ENCODE measurements around the gene CEACAM6.
A peak's percentile ranks its signal among the peaks of the same experiment; 100 is the strongest.
"Not testable (repeated sequence)": the region's sequence is repeated elsewhere in the genome, so short reads cannot be mapped to it uniquely, and the experiment has no call there.

The CEACAM6 gene

DNA sequence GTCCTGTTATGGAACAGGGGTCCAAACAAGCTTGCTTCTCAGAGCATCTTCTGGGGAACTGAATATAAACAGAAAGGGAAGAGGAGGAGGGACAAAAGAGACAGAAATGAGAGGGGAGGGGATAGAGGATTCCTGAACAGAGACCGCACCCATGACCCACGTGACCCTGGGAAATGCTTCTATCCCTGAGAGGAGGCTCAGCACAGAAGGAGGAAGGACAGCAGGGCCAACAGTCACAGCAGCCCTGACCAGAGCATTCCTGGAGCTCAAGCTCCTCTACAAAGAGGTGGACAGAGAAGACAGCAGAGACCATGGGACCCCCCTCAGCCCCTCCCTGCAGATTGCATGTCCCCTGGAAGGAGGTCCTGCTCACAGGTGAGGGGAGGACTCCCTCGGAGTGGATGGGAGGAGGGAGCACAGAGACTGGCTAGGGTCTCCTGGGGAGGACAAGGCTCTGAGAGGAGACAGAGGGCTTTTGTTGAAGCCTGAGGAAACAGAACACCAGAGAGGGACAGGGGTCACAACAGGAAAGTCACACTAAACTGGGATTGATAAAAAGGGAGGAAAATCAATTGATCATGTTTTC is at the start of gene CEACAM6:
Gene CEACAM6 (plus strand): TSS at position 203 of the 586 bp plus-strand sequence. CDS start 109 bp downstream, at position 312.
- DNase-seq (ENCODE audit: low read depth in 4 of 4, low spot score in 1 of 4): no peak

DNA sequence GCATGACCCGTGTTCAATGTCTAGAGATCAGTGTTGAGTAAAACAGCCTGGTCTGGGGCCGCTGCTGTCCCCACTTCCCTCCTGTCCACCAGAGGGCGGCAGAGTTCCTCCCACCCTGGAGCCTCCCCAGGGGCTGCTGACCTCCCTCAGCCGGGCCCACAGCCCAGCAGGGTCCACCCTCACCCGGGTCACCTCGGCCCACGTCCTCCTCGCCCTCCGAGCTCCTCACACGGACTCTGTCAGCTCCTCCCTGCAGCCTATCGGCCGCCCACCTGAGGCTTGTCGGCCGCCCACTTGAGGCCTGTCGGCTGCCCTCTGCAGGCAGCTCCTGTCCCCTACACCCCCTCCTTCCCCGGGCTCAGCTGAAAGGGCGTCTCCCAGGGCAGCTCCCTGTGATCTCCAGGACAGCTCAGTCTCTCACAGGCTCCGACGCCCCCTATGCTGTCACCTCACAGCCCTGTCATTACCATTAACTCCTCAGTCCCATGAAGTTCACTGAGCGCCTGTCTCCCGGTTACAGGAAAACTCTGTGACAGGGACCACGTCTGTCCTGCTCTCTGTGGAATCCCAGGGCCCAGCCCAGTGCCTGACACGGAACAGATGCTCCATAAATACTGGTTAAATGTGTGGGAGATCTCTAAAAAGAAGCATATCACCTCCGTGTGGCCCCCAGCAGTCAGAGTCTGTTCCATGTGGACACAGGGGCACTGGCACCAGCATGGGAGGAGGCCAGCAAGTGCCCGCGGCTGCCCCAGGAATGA is 48.4 kb upstream of the CEACAM6 start:
- peak; percentile 21 to 57 (median 54) for DNase-seq (ENCODE audit: low read depth in 4 of 4, low spot score in 1 of 4)

DNA sequence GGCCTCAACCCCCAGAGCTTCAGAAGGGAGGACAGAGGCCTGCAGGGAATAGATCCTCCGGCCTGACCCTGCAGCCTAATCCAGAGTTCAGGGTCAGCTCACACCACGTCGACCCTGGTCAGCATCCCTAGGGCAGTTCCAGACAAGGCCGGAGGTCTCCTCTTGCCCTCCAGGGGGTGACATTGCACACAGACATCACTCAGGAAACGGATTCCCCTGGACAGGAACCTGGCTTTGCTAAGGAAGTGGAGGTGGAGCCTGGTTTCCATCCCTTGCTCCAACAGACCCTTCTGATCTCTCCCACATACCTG is 47.9 kb upstream of the CEACAM6 start:
- no peak for DNase-seq (ENCODE audit: low read depth in 4 of 4, low spot score in 1 of 4)

DNA sequence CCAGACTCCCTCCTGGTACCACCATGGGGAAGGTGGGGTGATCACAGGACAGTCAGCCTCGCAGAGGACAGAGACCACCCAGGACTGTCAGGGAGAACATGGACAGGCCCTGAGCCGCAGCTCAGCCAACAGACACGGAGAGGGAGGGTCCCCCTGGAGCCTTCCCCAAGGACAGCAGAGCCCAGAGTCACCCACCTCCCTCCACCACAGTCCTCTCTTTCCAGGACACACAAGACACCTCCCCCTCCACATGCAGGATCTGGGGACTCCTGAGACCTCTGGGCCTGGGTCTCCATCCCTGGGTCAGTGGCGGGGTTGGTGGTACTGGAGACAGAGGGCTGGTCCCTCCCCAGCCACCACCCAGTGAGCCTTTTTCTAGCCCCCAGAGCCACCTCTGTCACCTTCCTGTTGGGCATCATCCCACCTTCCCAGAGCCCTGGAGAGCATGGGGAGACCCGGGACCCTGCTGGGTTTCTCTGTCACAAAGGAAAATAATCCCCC is 47.4 kb upstream of the CEACAM6 start:
- no peak for DNase-seq (ENCODE audit: low read depth in 4 of 4, low spot score in 1 of 4)

DNA sequence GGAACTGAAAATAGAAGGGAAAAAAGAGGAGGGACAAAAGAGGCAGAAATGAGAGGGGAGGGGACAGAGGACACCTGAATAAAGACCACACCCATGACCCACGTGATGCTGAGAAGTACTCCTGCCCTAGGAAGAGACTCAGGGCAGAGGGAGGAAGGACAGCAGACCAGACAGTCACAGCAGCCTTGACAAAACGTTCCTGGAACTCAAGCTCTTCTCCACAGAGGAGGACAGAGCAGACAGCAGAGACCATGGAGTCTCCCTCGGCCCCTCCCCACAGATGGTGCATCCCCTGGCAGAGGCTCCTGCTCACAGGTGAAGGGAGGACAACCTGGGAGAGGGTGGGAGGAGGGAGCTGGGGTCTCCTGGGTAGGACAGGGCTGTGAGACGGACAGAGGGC is 46.8 kb upstream of the CEACAM6 start, which contains the start of gene CEACAM5:
Gene CEACAM5 (plus strand): TSS at position 146 of the 400 bp plus-strand sequence. CDS start 106 bp downstream, at position 252.
- no peak for DNase-seq (ENCODE audit: low read depth in 4 of 4, low spot score in 1 of 4)

DNA sequence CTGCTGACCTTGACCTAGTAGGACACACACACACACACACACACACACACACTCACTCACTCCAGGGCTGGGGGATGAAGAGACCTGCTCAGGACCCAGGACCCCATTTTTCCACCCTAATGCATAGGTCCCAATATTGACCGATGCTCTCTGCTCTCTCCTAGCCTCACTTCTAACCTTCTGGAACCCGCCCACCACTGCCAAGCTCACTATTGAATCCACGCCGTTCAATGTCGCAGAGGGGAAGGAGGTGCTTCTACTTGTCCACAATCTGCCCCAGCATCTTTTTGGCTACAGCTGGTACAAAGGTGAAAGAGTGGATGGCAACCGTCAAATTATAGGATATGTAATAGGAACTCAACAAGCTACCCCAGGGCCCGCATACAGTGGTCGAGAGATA is 45.8 kb upstream of the CEACAM6 start:
- not testable (repeated sequence) for DNase-seq (ENCODE audit: low read depth in 4 of 4, low spot score in 1 of 4)

DNA sequence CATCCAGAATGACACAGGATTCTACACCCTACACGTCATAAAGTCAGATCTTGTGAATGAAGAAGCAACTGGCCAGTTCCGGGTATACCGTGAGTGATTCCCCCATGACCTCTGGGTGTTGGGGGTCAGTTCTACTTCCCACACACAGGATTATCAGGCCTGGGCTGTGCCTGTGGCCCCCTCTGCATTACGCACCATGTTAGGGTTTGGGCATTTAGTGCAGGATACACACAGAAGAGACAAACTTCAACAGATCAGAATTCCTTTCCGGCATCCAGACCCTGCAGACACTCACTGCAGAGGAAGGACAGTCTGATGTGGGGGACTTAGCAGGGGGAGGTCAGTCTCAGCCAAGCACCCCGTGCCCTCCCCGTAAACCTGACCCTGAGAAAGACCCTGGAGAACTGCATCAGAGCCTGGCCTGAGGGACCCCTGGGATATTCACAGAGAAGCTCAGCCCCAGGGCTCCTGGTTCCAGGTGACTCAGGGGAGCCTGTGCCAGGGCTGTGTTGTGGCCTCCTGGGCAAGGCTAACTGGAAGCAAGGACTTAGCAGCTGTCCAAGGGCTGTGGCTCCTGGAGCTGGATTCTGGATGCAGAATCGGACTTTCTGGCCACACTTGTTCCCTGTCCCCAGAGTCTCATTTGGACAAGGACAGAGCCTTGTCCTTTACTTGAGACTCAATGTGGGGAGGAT is 45.2 kb upstream of the CEACAM6 start:
- DNase-seq (ENCODE audit: low read depth in 4 of 4, low spot score in 1 of 4): no peak

DNA sequence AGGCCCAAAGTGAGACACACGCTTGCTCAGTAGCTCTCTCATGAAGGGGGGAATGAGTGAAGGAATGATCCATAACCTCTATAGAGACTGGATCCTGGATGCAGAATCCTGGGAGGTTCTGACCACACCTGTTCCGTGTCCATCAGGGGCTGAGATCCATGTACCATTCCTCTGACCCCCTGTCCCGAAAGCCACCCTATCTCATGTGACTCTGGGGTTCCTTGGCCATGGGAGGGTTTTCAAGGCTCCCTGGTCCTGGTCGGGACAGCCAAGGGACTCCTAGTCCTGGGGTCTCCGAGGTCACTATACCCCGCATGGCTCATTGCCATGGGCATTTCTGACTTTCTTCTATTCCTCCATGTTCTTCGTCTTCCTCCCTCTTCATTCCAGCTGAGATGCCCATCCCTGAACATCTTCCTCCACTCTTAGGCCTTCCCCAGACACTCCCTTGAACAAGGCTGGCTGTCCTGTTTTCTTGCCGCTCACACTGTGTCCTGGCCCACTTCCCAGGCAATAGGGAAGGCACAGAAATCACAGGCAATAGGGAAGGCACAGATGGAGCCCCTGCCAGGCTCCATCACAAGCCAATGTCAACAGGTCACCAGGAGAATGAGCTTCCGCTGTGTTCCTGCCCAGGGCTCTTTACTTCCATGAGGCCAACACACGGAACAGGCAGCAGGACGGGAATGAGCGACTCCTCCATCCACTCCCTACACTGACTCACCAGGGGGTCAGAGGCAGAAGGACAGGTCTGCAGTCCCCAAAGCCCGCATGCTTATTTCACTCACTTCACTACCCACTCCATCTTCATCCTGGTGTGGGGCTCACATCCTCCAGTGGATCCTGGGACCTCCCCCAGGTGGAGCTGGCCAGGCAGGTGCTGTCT is 43.7 kb upstream of the CEACAM6 start:
- no peak for DNase-seq (ENCODE audit: low read depth in 4 of 4, low spot score in 1 of 4)

DNA sequence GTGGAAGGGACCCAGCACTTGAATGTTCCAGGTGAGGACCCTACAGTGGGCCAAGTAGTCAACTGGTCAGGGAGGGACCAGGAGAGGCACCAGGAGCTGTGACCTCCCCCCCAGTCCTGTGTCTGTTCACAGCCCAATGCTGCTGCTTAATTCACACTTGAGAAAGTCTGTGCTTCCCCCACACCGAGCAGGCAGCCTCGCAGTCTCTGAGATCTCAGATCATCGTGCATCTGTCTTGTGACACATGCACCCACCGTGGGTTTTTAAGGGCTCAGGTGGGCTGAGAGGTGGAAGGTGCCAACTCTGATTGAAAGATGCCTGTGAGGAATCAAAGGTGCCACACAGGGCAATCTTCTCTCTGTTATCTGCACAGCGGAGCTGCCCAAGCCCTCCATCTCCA is 40.7 kb upstream of the CEACAM6 start:
- DNase-seq (ENCODE audit: low read depth in 4 of 4, low spot score in 1 of 4): no peak

DNA sequence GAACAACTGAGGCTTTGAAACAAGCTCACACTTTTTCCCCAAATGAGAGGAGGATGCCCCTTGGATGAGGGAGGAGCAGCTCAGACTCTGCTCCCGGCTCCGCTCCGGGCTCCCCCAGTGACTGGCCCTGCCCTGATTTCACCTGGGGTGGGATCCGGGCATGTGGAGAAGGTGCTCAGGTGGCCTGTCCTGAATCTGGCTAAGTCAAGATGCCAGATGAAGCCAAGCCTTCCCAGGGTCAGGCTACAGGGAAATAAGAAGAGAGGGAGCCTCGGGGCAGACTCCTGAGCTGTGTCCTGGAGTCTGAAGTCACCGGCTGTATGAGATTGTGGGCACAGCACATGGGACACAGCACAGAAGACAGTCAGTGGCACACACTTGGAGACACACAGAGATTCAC is 36.6 kb upstream of the CEACAM6 start:
- no peak for DNase-seq (ENCODE audit: low read depth in 4 of 4, low spot score in 1 of 4)

DNA sequence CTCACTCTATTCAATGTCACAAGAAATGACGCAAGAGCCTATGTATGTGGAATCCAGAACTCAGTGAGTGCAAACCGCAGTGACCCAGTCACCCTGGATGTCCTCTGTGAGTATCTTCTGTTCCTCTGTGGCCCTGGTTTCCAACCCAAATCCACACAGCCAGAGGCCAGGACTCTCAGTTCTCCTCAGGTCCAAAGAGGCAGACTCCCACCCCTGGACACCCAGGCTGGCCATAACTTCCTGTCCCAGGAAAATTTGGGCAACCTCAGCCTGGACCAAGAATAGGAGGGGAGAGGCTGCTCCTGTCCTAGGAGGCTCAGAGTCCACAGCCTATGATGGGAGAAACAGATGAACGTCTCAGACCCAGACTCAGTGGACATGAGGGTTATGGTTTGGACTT is 35.2 kb upstream of the CEACAM6 start:
- DNase-seq (ENCODE audit: low read depth in 4 of 4, low spot score in 1 of 4): no peak

DNA sequence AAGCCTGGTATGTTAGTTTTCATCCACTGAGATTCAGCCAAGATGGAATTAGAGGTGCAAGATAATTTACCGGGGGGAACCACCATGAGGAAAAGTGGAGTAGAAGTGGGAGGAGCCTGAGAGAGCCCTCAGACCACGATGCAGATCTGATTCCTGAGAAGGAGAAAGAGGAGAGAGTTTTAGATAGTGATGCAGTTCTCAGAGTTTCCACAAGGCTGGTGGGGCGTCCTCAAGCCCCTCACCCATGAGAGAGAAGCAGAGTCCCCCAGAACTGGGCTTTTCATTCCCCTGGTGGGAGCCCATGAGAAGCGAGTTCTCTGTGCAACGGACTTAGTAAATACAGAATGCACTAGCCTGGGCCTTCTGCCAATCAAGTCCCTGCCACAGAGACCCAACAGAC is 28.8 kb upstream of the CEACAM6 start:
- no peak for DNase-seq (ENCODE audit: low read depth in 4 of 4, low spot score in 1 of 4)

DNA sequence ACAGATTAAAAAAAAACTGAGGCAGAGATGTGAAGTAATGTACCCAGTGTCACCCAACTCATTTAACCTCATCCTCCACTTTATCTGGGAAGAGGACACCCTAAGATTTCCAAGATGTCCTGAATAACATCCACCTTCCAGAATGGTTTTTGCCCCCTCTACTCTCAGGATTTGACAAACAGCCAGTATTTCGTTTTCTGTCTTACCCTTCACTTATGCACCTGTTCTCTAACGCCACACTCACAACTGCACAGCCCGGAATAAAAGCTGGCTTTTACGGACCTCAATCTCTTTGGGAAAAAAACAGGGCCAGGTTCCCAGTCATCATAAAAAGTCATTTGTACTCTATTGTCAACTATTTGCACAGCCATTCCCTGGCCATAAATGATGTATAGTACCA is 21.2 kb upstream of the CEACAM6 start:
- DNase-seq (ENCODE audit: low read depth in 4 of 4, low spot score in 1 of 4): no peak

DNA sequence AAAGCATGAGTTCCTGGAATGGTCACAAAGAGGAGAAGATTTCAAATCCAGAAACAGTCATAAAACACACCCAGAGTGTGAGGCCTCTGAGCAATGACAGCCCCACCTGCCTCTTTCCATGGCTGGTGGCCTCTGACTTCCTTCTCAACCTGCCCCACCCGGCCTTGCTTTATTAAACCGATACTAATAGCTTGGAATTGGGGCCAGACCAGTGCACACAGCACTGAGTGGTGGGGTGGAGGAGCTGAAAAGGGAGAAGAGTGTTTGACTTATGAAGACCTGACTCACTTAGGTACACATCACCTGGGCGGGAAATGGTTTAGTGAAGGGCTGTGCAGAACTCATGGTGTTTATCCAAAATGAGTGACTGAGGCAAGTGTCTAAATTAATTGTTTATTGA is 20.7 kb upstream of the CEACAM6 start:
- no peak for DNase-seq (ENCODE audit: low read depth in 4 of 4, low spot score in 1 of 4)

DNA sequence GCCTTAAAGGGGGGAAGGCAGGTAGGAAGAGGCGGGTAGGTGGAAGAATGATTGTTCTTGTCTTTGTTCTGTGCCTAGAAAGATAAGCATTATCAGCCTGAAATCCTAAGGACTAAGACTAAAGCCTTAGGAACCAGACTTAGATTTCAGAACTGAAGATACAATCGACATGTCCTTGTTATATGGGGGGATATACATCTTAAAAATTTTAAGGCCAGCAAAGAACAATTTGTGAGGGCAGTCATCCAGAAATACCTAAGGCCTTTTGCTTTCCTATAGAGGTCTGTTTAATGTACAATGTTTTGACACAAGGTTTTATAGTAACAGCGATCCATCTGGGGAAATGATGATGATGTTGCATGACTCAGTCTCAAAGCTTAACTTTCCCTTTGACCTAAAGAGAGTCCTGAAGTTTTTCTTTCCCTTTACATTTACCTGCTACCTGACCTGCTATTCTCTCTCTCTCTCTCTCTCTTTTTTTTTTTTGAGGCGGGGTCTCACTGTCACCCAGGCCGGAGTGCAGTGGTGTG is 20.2 kb upstream of the CEACAM6 start:
- no peak for DNase-seq (ENCODE audit: low read depth in 4 of 4, low spot score in 1 of 4)

DNA sequence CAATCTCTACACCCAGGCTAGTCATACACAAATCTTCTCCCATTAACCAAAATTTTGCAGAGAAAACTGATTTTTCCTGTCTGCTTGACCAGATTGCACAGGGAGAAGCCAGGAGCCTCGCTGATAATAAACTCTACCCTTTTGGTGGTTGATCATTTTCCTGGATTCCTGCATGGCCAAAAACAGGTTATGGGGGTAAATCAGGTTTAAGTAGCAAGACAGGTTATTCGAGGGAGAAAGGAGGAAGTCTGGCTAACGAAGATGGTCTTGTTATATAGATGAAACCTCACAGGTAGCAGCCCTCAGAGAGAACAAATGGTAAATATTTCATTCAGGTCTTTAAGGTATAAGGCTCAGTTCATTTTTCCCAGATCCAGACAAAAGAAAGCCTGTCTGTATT is 16.0 kb upstream of the CEACAM6 start:
- DNase-seq (ENCODE audit: low read depth in 4 of 4, low spot score in 1 of 4): no peak

DNA sequence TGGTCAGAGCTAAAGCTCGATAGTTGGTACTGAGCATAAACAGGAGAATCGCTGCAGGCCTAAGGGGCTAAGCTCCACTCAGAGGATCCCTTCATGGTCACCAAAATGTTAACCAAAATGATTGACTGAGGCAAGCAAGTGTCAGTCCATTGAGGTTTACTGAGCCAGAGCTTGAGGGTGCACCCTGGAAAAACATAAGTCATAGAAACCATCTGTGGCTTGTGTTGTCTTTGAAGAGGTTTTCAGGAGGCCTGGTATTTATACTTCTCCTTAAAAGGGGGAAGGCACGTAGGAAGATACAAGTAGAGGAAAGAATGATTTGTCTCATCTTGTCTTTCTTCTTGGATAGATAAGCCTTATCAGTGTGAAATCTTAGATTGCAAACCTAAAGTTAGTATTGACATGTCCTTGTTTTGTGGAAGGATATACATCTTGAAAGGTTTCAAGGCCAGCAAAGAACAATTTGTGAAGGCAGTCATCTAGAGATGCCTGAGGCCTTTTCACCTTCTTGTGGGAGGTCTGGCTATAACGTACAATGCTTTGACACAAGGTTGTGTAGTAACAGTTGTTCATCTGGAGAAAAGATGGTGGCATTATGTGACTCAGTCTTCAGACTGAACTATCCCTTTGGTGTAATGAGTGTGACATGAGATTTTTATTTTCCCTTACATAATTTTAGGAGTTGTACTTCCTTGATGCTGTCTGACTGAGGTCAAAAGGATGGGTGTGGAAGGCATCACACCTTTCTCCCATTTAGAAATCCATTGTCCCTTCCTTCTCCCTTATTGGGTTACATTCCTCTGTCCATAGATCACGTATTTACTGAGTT is 14.7 kb upstream of the CEACAM6 start:
- DNase-seq (ENCODE audit: low read depth in 4 of 4, low spot score in 1 of 4): no peak

DNA sequence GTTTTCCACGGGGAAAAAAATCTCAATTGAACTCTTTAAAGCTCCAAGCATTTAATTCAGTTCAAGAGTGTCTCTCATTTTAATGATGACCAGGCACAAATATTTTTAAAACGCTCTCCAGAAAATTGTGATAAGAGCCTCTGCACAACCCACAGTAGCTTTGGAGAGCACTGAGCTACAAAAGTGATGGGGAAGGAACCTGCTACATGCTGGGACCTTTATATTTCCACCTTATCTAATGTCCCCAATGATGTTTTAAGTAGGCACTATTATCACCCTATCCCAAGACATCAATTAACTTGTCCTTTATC is 14.1 kb upstream of the CEACAM6 start:
- no peak for DNase-seq (ENCODE audit: low read depth in 4 of 4, low spot score in 1 of 4)

DNA sequence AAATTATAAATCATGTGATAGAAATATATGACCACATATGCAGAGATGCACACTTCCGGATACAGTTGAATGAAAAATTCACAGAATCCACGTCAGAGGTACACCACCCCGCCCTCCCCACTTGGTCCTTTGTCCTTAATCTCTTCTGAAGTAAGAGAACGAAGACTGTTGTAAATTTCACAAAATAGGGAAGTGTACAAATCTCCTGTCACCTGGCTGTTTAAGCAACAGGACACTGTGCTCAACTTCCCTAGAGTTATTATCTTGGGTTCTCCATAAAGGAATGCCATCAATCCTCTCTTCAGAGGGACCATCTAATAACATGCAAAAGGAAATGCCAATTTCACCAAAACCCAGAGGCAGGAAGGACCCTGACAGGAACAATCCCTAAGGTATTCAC is 10.5 kb upstream of the CEACAM6 start:
- no peak for DNase-seq (ENCODE audit: low read depth in 4 of 4, low spot score in 1 of 4)

DNA sequence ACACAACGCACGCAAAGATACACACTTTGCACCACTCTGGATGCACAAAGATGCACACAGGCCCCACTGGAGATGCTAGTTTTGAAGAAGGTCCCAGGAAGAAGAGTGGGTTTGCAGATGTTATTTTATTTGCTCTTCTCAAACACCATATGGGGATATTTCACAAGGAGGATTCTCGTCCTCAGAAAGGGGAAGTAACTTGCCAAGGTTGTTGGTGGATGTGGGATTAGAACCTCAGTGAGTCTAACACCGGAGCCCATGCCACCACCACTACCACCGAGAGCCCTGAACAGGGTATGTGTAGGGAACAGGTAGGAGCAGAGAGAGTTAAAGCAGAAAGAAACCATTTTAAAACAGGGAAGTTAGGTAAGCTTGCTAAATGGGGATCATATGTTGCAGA is 9.6 kb upstream of the CEACAM6 start:
- no peak for DNase-seq (ENCODE audit: low read depth in 4 of 4, low spot score in 1 of 4)
